Stimulated activated CD4-positive, alpha-beta T cell treated with anti-CD3 and anti-CD28 coated beads, TNF-alpha, amount 100 ng/mL, for 24 hours (primary cell): ENCODE data around the gene KRTAP13-2.

Experiments
- DNase-seq, 3 experiments: peaks; one replicate each; pipeline ENCODE4 v3.0.0-alpha.2; 2020; ENCODE audit warnings: low read depth in 3 of 3

Gene KRTAP13-2

DNA sequence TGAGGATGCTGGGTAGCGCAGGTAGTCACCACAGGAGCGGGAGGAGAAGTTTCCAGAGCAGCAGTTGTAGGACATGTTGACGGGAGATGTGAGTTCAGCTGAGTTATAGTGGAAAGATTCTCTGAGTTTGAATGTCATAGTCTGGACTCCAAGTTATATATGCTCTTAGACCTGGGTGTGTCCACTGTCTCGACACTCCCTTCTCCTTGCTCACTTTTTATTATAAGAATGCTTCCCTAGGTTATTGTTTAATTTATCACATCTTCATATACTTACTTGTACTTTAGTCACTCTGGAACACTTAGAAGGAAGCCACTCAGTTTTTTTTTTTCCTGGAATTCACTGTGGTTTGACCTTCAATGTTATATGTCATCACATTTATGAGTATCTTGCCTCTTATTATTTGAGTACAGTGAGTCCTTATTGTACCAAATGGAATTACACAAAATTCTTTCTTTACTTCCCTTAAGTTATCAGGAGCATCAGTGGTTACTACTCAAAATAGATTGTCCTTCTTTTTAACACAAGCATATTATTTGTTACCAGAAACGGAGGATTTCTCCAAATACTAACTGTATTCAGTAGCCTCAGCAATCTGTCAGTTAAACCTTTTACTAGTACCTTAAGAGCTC is at the start of gene KRTAP13-2:
Gene KRTAP13-2, minus strand, starts transcription at position 133 of the 632 bp plus-strand sequence. Its CDS starts 58 bp downstream, at position 75.
- DNase-seq = no peak

DNA sequence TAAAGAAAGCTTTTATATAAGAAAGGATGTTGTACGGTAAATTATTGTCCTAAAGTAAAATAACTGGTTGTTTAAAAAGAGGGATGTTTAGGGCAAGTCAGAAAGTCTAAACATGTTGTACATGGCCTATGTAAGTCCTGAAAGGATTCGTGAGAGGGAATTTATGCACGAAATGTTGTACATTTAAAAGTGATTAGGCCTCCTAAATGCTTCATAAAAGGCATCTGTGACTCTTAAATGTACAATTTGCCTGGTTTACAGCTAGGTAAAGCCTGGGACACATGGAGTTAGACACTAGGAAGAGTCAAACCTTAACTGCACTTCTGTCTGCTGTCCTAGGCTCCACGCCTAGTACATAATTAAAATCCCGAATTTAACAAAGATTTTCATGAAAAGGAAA is 43.9 kb upstream of the KRTAP13-2 start:
- no peak for DNase-seq

DNA sequence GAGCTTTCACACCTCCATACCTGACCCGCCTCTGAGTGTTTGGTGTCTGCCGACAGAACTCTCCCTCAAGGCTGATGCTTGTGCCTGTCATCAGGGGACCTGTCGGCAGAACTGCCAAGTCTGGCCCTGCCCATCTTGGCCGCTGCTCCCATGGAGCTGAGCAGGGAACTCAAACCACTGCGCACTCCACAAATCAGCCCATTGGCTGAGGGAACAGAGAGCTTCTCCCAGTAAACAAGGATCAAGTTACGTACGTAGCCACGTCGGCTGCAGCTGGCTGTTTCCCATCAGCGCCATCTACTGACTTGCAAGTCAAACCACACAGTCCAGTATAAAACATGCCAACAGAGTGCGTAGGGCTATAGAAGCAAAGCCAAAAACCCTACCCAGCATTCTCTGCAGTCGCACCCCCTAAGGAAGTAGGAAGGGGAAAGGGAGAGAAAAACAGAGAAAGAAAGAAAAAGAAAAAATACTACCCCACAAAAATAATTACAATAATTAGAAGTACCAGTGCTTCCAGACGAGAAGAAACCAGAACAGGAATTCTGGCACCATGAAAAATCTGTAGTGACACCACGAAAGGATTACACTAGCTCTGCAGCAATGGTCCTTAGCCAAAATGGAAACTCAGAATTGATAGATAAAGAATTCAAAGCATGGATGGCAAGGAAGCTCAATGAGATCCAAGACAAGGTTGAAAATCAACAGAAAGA is 36.9 kb upstream of the KRTAP13-2 start:
- DNase-seq = no peak

GRCh38 chr21:30395731-30396130 is 23.7 kb upstream of the KRTAP13-2 start, which contains the start of gene KRTAP13-1:
KRTAP13-1 (plus strand) TSS chr21:30396031; CDS start chr21:30396087, 56 bp downstream.
- no peak for DNase-seq

- DNase-seq = no peak
These were observed 19.5 kb upstream of the KRTAP13-2 start for GRCh38 chr21:30391492-30392025.

- no peak for DNase-seq
These were observed 10.1 kb upstream of the KRTAP13-2 start for GRCh38 chr21:30382201-30382600.

DNA sequence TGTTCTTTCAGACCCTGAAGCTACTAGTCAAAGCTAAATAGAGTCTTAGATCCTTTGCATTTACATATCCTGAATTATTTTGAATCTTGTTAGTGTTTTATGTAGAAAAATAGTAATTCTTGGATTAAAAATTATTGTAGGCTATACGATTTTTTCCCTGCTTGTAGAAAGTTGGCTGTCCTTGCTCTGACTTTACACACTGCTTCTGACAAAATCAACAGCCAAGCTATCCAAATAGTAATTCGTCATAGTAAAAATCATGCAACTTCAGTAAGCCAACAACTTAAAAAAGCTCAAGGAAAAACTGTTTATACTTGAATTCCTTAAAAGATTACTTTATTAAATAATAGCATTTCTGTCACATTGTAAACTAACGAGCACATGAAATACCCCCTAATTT is 16.2 kb downstream of the KRTAP13-2 start:
- no peak for DNase-seq

GRCh38 chr21:30354308-30355005 is 17.6 kb downstream of the KRTAP13-2 start:
- no peak for DNase-seq

DNA sequence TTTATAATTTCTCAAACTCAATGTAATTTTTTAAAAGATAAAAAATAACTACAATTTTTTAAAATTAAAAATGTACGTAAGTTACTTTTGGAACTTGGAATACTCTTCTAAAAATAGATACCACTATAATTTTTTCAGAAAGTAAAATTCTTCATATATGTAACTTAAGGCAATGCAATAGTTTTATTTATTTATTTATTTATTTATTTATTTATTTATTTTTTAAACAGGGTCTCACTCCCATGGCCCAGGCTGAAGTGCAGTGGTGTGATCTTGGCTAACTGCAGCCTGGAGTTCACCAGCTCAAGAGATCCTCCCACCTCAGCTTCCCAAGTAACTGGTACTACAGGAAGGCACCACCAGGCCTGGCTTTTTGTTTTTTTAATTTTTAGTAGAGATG is 20.5 kb downstream of the KRTAP13-2 start:
- no peak for DNase-seq

DNA sequence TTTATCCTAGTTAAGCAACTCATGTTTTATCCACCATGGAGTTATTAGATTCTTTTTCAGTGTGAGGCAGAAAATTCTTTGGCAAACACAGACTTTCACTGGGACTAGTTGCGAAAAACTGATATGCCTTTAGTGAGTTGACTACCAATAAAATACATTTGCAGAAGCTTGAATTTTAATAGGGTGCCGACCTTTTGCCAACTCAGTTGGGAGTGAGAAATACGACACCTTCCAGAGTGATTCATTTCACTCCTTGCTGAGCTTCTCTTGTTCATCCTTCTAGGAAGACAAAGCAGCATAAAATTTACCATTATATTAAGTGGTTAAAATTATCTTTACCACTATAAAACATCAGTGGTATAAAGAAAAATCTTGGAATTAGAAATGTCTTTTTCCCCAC is 22.5 kb downstream of the KRTAP13-2 start:
- DNase-seq = no peak

- DNase-seq = no peak
These were observed 23.6 kb downstream of the KRTAP13-2 start, which contains the start of gene KRTAP23-1 for GRCh38 chr21:30348506-30348905. KRTAP23-1 (minus strand) TSS chr21:30348606; CDS start chr21:30348606, 0 bp downstream.

- no peak for DNase-seq
These were observed 27.1 kb downstream of the KRTAP13-2 start for GRCh38 chr21:30345014-30345413.

DNA sequence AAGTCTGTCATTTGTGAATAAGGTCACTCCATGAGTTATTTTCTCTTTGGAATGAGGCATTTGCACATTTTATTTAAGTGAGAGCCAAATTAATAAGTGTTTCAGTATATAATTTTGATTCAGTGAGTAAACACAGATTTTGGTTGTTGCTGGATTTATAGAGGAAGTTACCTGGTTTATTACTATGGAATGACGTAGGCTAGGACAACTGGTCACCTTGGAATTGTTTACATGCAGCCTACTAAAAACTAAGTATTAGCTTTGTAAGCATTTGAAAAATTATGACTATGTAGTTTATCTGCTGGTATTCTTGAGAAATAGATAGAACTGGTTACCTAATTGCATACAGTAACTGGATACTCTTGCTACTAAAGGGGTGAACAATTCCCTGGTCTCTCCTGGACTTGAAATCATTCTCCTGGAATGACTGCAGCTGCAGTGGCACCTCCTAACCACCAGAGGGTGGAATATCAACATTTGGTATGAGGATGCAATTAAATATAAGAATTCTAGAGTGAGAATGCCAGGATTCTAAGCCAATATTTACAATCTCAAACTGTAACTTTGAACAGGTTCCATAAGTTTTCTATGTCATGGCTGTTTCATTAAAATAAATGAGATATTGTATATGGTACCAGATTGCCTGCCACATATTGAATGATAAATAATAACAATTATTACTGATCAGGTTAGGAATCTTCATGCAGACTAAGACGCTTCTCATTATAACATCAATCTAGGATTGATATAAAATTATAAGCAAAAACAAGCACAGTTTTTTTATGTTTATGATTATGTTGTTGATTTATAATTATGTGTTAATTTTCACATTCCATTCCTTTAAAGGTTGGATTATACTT is 31.1 kb downstream of the KRTAP13-2 start:
- peak in 2 of 3 experiments; percentile 2 to 29 for DNase-seq

DNA sequence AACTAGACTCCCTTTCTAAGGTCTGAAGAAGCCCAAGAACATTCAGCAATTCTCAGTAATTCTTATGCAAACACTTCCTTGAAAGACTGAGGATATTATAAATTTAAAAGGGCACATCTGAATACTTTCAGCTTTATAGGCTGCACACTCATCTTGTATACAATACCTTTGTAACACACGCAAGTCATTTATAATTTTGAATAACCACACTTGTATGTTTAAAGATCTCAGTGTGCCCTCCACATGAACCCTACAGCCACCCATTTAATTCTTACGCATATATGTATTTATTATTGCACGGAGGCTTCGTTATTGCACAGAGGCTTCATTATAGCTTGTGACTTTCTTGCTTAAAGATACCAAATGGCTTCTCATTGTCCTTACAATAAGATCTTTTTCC is 33.4 kb downstream of the KRTAP13-2 start:
- DNase-seq = no peak

DNA sequence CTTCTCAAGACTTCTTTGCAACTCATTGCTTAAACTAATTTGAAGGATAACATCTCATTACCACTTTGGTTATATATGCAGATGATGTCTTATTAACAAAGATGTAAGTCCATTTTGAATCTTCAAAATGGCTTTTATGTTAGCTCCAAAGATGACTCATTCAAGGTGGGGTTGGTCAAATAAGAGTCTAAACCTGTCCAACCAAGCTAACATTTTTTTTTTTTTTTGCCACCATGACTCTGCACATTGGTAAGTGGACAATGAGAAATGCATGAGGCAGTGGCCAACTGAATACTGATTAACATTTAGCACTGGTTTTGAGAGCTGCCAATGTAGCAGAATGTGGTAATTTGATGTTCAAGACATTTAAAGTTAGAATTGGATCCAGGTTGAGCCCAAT is 34.3 kb downstream of the KRTAP13-2 start:
- DNase-seq = no peak

DNA sequence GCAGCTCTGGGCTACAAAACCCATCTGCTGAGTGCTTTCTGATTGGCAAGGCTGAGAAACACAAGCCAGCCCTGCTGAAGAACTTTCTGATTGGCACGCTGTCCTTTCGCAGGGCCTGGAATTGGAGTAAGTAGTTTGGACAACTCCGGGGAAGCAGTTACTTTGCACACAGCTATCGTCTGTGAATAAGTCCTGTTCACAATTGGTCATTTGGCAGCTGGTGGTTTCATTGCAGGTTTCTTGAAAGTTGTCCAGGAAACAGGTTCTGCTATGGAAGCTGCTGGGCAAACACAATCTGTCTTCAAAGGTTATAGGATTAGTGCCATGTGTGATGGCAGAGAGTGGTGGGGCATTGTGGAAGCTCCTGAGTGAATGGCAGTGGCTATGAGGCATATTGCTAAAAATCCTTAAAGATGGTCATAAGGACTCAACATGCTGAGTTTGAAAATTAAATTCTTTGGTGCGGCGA is 34.8 kb downstream of the KRTAP13-2 start, which contains the start of gene KRTAP27-1:
Gene KRTAP27-1, minus strand, starts transcription at position 419 of the 469 bp plus-strand sequence. Its CDS starts 26 bp downstream, at position 393.
- no peak for DNase-seq

- no peak for DNase-seq
These were observed 35.5 kb downstream of the KRTAP13-2 start for GRCh38 chr21:30336596-30336995.

GRCh38 chr21:30333736-30334135 is 38.3 kb downstream of the KRTAP13-2 start:
- DNase-seq = no peak

- no peak for DNase-seq
These were observed 39.4 kb downstream of the KRTAP13-2 start for GRCh38 chr21:30332681-30333080.

- DNase-seq = no peak
These were observed 42.7 kb downstream of the KRTAP13-2 start for GRCh38 chr21:30329203-30329875.
